Spleen (tissue), 7 donors: ENCODE results near the gene MATCAP1.

Experiments
- CTCF ChIP-seq, 11 experiments: fragments of 200-600 bp in 7 of 11; fragments of 450-650 bp in 4 of 11; sonication (generic) in 4 of 11; IDR thresholded peaks in 8 of 11; conservative IDR thresholded peaks in 3 of 11; 1 replicate in 7 of 11; 2 replicates in 4 of 11; pipeline versions ENCODE4 v1.4.0 to v1.8.0; 2016 to 2021; ENCODE audit warnings: antibody characterized with exemption in 11 of 11, inconsistent platforms in 4 of 11, mild to moderate bottlenecking in 1 of 11
- POLR2A ChIP-seq, 3 donors: fragments of 450-650 bp; IDR thresholded peaks; one replicate each; pipeline ENCODE4 v1.5.1; 2017; ENCODE audit warnings: antibody characterized with exemption in 3 of 3, mild to moderate bottlenecking in 1 of 3
- POLR2AphosphoS5 ChIP-seq, 3 donors: sonication (generic); formaldehyde crosslinking; IDR thresholded peaks; one replicate each; pipeline ENCODE4 v1.5.1; 2017; ENCODE audit warnings: antibody characterized with exemption in 3 of 3
- donor health status: DM: no; HTN: no; CAD: no; lungs with moderate emphysema.
- donor health status: DM: no; HTN: no; CAD: no.
- donor health status: DM: no; HTN: no; CAD: no.

DNA sequence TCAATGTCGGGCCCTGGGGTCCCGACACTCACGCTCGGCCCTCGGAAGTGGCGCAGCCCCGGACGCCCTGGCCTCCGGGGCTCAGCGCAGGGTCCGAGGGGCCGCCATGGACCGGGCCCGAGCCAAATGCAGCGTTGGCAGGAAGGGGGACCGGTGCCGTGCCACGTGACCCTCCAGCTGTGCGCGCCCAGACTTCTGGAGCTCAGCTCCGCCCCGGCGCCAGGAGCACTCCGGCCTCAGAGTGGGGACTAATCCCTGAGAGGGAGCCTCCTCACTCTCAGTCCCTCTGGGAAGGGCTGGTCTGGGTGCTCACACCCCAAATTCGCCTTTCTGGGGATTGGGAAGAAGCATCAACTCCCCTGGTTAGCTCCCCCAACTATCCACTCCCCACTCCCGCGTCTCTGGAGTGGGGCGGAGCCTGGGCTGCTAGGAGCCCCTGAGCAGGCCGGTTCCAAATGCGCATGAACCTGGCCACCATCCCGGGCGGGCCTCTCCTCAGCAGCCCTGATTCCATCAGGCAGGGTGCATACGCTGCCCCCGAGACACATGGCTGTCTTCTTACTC, 32.8 kb downstream of the MATCAP1 start, which contains the start of gene B3GNT9:
- no peak for TF ChIP-seq CTCF (IDR thresholded peaks at IDR 0.05 in 8 of 11, conservative IDR thresholded peaks at IDR 0.05 in 3 of 11)
- TF ChIP-seq POLR2A (IDR thresholded peaks at IDR 0.05) = no peak
- TF ChIP-seq POLR2AphosphoS5 (IDR thresholded peaks at IDR 0.05) = peak in 2 of 3 donors; percentile 66 to 76
